Heart left ventricle (tissue), 16 donors: ENCODE measurements around the gene CMIP. TPM values are rescaled to one million over a fixed set of nuclear protein-coding genes. Genes with fewer than 3 reads are reported as not detected.

ENCODE experiments used
- ATAC-seq, 4 donors: fragments of 200-7000 bp; cut with Tn5 transposase; one replicate each; pipeline ENCODE4 v1.9.1; 2020 to 2022; ENCODE audit warnings: moderate library complexity in 4 of 4, mild to moderate bottlenecking in 3 of 4, moderate number of reproducible peaks in 1 of 4
- DNase-seq, 5 donors: peaks; one replicate each; pipeline ENCODE4 v3.0.0-alpha.2; 2020
- H3K27ac ChIP-seq, 12 donors: fragments of 200-600 bp; sonication (generic) in 4 of 12; one replicate each; pipeline versions ENCODE4 v1.5.0 to v1.8.0; 2016 to 2022; ENCODE audit warnings: mild to moderate bottlenecking in 2 of 12
- H3K27me3 ChIP-seq, 9 donors: fragments of 200-600 bp; sonication (generic) in 2 of 9; one replicate each; pipeline versions ENCODE4 v1.5.1 to v1.8.0; 2016 to 2022; ENCODE audit warnings: mild to moderate bottlenecking in 3 of 9
- H3K36me3 ChIP-seq, 9 donors: fragments of 200-600 bp; sonication (generic) in 2 of 9; one replicate each; pipeline versions ENCODE4 v1.5.0 to v1.8.0; 2018 to 2022; ENCODE audit warnings: mild to moderate bottlenecking in 2 of 9
- H3K4me1 ChIP-seq, 12 donors: fragments of 200-600 bp; sonication (generic) in 4 of 12; one replicate each; pipeline versions ENCODE4 v1.5.0 to v1.8.0; 2016 to 2022; ENCODE audit warnings: mild to moderate bottlenecking in 3 of 12
- H3K4me3 ChIP-seq, 12 donors: fragments of 200-600 bp; sonication (generic) in 4 of 12; one replicate each; pipeline versions ENCODE4 v1.5.0 to v1.8.0; 2017 to 2022; ENCODE audit warnings: mild to moderate bottlenecking in 9 of 12, moderate library complexity in 4 of 12
- H3K9me3 ChIP-seq, 12 donors: fragments of 200-600 bp; sonication (generic) in 4 of 12; one replicate each; pipeline versions ENCODE4 v1.5.0 to v1.8.0; 2016 to 2022; ENCODE audit warnings: mild to moderate bottlenecking in 1 of 12
- POLR2A ChIP-seq, 2 donors: fragments of 450-650 bp; IDR thresholded peaks; one replicate each; pipeline ENCODE4 v1.6.1; 2017; ENCODE audit warnings: antibody characterized with exemption in 2 of 2, mild to moderate bottlenecking in 2 of 2, moderate library complexity in 2 of 2
- WGBS, 4 donors: extraction: QIAGEN DNeasy Blood & Tissue Kit in 2 of 4; methylation state at CpG; one replicate each; pipeline versions ENCODE4 v1.1.5 to v1.1.7; 2013 to 2018; 5-methylcytosine and 5-hydroxymethylcytosine counted together
- intact Hi-C, 10 donors: fragments of 100-400 bp; cut with DNase I; formaldehyde crosslinking; loops; one replicate each; pipeline versions ENCODE4 v1.11.1 to v1.14.2; 2022
- polyA plus RNA-seq, 2 donors: library from polyadenylated mRNA; stranded (reverse); fragments of 200-250 nt; gene quantifications; one replicate each; pipeline ENCODE4 v1.2.3, GENCODE V29; 2013
- total RNA-seq, 9 donors: library from RNA; depleted of rRNA in 2 of 9; stranded (reverse); fragments of >200 nt in 2 of 9; fragmentation: NEBNext Ultra II Directional in 3 of 9; extraction: Animal tissue kit (Norgen Biotek cat#: 25700) in 3 of 9; gene quantifications; one replicate each; pipeline versions ENCODE4 v1.1.0 to v1.2.4, GENCODE V29; 2016 to 2023
- TF ChIP-seq, protein P1 (sequence below), 12 donors: fragments of 200-600 bp; sonication (generic) in 4 of 12; IDR thresholded peaks; one replicate each; pipeline versions ENCODE4 v1.5.0 to v1.8.0; 2018 to 2022; ENCODE audit warnings: antibody characterized with exemption in 12 of 12, mild to moderate bottlenecking in 5 of 12
- donor health status: ischemic (EF 13 %, LVEDD 7.1; RV severe dilation, severe dysfunction).
- donor health status: healthy with polysubstance abuse.
- donor health status: DM: no; HTN: yes; CAD: no.
- donor health status: DM: no; HTN: no; CAD: no.
- donor health status: ischemic (EF 25% LVEDD 6.9; RV normal size, moderate dysfunction).
- donor health status: ischemic (EF 25% LVEDD 5.7; RV mildly dilated, moderate dysfunction).
- donor health status: healthy.
- donor health status: DM: yes; HTN: yes; CAD: no.
- donor health status: ischemic (EF 35%, LVEDD 5.7; RV mildly dilated, moderate dysfunction).
- donor health status: nonischemic (EF 11% LVEDD 7.7; RV severe dilation, severe dysfunction).
- donor health status: DM: yes; HTN: yes; CAD: no.
- donor health status: PGD.
- donor health status: ischemic (EF 29% LVEDD 5.4; RV normal size, mild dysfunction).
- donor health status: nonischemic (EF 23%, LVEDD 6.1; RV moderate dilation, normal function).

The CMIP gene
- total and polyA plus RNA-seq, 11 donors, result 4.1 to 48.8 (median 10.6) TPM

DNA sequence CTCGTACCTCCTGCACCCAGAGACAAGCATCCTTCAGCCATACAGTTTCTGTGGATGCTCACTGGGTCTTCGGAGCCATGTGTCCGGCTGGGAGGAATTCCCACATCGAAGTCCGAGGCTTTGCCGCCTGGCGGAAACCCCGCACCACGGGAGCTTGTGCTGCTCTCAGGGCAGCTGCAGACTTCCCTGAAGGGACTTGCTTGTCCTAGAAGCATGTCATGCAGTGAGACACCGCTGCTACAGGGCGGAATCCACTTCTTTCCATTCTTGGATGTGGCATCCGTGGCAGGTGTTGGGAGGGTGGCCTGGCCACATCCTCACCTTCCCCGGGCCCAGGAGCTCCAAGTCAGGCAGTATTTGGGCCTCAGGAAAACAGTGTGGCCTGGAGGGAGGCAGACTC, 122.5 kb downstream of the CMIP start:
- TF ChIP-seq, protein P1, sequence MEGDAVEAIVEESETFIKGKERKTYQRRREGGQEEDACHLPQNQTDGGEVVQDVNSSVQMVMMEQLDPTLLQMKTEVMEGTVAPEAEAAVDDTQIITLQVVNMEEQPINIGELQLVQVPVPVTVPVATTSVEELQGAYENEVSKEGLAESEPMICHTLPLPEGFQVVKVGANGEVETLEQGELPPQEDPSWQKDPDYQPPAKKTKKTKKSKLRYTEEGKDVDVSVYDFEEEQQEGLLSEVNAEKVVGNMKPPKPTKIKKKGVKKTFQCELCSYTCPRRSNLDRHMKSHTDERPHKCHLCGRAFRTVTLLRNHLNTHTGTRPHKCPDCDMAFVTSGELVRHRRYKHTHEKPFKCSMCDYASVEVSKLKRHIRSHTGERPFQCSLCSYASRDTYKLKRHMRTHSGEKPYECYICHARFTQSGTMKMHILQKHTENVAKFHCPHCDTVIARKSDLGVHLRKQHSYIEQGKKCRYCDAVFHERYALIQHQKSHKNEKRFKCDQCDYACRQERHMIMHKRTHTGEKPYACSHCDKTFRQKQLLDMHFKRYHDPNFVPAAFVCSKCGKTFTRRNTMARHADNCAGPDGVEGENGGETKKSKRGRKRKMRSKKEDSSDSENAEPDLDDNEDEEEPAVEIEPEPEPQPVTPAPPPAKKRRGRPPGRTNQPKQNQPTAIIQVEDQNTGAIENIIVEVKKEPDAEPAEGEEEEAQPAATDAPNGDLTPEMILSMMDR (IDR thresholded peaks at IDR 0.05), result no peak
- no peak for TF ChIP-seq POLR2A (IDR thresholded peaks at IDR 0.05)
- ATAC-seq (no peak), DNase-seq (no peak)
- H3K9me3 ChIP-seq, result no peaks in the 10 kb centered on the region
- intact Hi-C loops, result no loop called here
- WGBS, 4 donors, result 87 to 97% (median 96%) methylated on average over 11 to 13 of the region's 13 CpGs
- H3K27ac ChIP-seq, result no peak overlapping the region
- no peak overlapping the region for H3K4me3 ChIP-seq
- peaks cover 0 to 31% (median 9%) of the 10 kb centered on the region in 12 donors for H3K4me1 ChIP-seq
- H3K36me3 ChIP-seq, result no peaks in the 10 kb centered on the region
- H3K27me3 ChIP-seq, result no peaks in the 10 kb centered on the region

DNA sequence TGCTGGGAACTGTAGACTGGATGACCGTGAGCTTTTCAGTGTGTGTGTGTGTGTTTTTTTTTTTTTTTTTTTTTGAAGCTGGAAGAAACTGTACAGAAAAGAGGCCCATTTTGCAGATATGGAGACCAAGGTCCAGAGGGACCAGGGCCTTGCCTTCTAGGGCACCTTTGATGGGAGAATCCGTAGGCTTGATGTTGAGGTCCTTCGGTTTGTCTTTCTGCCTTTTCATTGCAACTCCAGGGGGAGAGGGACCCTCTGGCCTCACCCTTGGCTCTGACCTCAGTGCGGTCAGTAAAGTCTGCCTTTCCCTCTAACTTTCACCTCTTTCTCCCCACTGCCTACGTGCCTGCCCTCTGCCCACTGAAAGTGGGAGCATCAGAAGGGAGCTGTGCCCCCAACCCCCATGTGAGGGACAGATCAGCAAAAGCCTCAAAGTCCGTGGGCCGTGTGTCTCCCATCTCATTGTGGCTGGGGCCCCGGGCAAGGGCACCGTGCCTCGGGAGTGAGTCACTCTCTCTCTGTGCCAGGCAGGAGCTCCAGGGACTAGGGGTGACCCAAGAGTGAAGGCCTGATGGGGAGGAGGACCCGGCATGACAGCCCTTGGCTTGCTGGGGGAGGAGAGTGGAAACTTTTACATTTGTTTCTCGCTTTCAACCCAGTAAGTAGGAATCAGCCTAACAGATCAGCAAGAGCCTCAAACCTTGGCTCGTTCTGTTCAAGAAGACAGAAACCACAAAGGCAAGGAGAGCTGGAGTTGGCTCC, 123.6 kb downstream of the CMIP start:
- no peaks in the 10 kb centered on the region for H3K36me3 ChIP-seq
- WGBS, 4 donors, result 60 to 76% (median 68%) methylated on average over 12 to 13 of the region's 13 CpGs
- intact Hi-C loops, result no loop called here
- H3K4me3 ChIP-seq, result no peak overlapping the region
- no peak overlapping the region for H3K27ac ChIP-seq
- no peaks in the 10 kb centered on the region for H3K9me3 ChIP-seq
- DNase-seq (peak in 2 of 5 donors; percentile 68 to 73), ATAC-seq (peak; percentile 43 to 94 (median 76))
- H3K4me1 ChIP-seq, result peaks cover 0 to 31% (median 7%) of the 10 kb centered on the region in 12 donors
- H3K27me3 ChIP-seq, result no peaks in the 10 kb centered on the region
- TF ChIP-seq, protein P1 (IDR thresholded peaks at IDR 0.05), result no peak
- no peak for TF ChIP-seq POLR2A (IDR thresholded peaks at IDR 0.05)

DNA sequence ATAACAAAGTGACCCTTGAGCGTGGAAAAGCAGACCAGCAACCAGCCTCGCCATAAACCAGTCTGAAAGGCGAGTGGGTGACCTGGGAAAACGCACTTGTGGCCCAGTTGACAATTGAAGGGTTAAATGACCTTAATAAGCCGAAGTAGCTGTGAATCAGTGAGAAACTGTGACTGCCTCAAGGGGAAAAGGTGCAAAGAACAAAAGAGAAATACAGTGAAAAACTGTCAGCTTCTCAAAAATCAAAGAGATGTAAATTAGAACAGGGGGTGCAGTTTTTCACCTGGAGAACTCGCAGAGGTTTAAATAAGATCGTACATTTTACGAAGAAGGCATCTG, 124.1 kb downstream of the CMIP start:
- intact Hi-C loops, result no loop called here

DNA sequence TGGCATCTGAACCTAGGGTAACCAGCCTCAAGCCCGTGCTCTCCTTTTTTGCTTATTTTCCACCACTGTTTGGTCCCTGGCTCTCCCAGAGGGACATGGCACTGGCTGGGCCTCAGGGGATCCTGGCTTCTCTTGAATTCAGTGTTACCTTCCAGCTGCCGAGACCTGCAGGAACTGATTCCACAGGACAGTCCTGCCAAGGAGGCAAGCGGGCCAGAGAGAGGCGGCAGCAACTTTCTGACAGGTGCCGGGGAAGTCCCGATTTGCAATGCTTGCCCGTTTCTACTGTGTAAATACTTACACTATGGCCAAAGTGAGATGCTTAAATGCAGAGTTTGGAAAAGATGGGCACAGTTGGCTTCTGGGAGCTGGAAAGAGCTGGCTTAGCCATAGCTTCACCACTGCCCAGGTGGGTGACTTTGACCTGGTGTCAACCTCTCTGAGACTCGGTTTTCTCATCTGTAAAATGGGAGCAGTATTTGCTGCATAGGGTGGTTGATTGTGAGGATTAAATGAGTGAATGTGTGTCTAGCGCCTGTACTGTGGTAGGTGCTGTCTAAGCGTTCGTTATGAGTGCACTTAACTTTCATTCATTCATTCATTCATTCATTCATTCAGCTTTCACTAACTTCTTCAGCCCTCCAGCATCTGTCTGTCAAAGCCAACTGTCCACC, 124.9 kb downstream of the CMIP start:
- H3K27me3 ChIP-seq, result no peaks in the 10 kb centered on the region
- no peak for ATAC-seq
- H3K4me3 ChIP-seq, result no peak overlapping the region
- H3K27ac ChIP-seq, result no peak overlapping the region
- no peaks in the 10 kb centered on the region for H3K36me3 ChIP-seq
- 76 to 94% (median 90%) methylated on average over 11 of the region's 11 CpGs for WGBS, 4 donors
- intact Hi-C loops, result no loop called here
- no peaks in the 10 kb centered on the region for H3K9me3 ChIP-seq
- peak in 1 of 5 donors; percentile 16 for DNase-seq
- TF ChIP-seq POLR2A (IDR thresholded peaks at IDR 0.05), result no peak
- TF ChIP-seq, protein P1 (IDR thresholded peaks at IDR 0.05), result no peak
- peaks cover 0 to 24% (median 7%) of the 10 kb centered on the region in 12 donors for H3K4me1 ChIP-seq

More for the DNA sequence above, 124.1 kb downstream of the CMIP start:
- no peak overlapping the region for H3K27ac ChIP-seq
- H3K4me3 ChIP-seq, result no peak overlapping the region
- H3K9me3 ChIP-seq, result no peaks in the 10 kb centered on the region
- ATAC-seq (no peak), DNase-seq (peak in 1 of 5 donors; percentile 4)
- TF ChIP-seq, protein P1 (IDR thresholded peaks at IDR 0.05), result no peak
- TF ChIP-seq POLR2A (IDR thresholded peaks at IDR 0.05), result no peak
- 89 to 94% (median 92%) methylated on average over 8 of the region's 8 CpGs for WGBS, 4 donors
- H3K27me3 ChIP-seq, result no peaks in the 10 kb centered on the region
- no peaks in the 10 kb centered on the region for H3K36me3 ChIP-seq
- H3K4me1 ChIP-seq, result peaks cover 0 to 28% (median 7%) of the 10 kb centered on the region in 12 donors
